Measurements from ENCODE around the gene ATAD3B.
"Not testable (repeated sequence)": the region's sequence is repeated elsewhere in the genome, so short reads cannot be mapped to it uniquely, and the experiment has no call there.

GRCh38 chr1:1533176-1533893, 61.8 kb downstream of the ATAD3B start:
- TF ChIP-seq, protein P1, sequence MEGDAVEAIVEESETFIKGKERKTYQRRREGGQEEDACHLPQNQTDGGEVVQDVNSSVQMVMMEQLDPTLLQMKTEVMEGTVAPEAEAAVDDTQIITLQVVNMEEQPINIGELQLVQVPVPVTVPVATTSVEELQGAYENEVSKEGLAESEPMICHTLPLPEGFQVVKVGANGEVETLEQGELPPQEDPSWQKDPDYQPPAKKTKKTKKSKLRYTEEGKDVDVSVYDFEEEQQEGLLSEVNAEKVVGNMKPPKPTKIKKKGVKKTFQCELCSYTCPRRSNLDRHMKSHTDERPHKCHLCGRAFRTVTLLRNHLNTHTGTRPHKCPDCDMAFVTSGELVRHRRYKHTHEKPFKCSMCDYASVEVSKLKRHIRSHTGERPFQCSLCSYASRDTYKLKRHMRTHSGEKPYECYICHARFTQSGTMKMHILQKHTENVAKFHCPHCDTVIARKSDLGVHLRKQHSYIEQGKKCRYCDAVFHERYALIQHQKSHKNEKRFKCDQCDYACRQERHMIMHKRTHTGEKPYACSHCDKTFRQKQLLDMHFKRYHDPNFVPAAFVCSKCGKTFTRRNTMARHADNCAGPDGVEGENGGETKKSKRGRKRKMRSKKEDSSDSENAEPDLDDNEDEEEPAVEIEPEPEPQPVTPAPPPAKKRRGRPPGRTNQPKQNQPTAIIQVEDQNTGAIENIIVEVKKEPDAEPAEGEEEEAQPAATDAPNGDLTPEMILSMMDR (IDR thresholded peaks at IDR 0.05): not testable (repeated sequence)
- not testable (repeated sequence) for TF ChIP-seq POLR2A (IDR thresholded peaks at IDR 0.05)

Measured in right lobe of liver (tissue), 4 donors.